ENCODE results near the gene MKI67.

DNA sequence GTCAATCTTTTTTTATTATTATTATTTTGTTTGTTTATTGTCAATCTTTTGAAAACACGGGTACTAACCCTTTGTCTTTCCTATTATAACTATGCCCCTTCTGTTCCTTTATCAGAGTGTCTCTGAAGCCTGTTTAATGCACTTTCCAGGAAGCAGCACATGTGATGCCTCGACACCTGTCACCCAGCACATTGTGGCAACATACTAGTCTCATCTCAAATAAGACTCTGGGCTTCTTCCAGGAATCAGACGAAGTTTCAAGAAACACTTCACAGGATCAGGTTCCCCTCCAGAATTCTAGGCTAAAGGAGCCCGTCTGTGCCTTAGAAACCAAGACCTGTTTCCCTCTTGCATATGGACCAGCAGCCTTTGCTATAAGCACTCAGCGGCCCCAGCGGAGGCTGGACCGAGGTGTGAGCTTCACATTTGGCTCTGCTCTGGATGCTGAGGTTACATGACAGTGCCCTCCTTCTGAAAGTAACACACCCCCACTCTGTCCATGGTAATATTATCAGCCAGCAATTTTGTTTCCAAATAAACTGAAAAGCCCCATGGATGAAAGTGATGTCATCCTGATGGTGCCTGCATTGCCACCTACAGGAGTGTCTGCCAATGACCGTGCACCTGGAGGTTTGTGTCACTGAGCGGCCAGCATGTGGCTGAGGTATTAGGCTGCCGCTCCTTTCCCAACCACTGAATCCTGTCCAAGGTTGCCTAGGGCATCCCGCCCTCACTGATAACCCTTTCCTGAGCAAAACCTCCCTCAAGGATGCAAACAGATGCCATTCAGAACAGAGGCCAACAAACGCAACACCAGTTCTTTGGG is 38.1 kb downstream of the MKI67 start:
- TF ChIP-seq, protein P1, sequence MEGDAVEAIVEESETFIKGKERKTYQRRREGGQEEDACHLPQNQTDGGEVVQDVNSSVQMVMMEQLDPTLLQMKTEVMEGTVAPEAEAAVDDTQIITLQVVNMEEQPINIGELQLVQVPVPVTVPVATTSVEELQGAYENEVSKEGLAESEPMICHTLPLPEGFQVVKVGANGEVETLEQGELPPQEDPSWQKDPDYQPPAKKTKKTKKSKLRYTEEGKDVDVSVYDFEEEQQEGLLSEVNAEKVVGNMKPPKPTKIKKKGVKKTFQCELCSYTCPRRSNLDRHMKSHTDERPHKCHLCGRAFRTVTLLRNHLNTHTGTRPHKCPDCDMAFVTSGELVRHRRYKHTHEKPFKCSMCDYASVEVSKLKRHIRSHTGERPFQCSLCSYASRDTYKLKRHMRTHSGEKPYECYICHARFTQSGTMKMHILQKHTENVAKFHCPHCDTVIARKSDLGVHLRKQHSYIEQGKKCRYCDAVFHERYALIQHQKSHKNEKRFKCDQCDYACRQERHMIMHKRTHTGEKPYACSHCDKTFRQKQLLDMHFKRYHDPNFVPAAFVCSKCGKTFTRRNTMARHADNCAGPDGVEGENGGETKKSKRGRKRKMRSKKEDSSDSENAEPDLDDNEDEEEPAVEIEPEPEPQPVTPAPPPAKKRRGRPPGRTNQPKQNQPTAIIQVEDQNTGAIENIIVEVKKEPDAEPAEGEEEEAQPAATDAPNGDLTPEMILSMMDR (IDR thresholded peaks at IDR 0.05): no peak; the same call in 1 of the 2 replicates
- TF ChIP-seq POLR2AphosphoS5 (IDR thresholded peaks at IDR 0.05; ENCODE audit: low read depth, low read length): no peak
- TF ChIP-seq, protein P2, sequence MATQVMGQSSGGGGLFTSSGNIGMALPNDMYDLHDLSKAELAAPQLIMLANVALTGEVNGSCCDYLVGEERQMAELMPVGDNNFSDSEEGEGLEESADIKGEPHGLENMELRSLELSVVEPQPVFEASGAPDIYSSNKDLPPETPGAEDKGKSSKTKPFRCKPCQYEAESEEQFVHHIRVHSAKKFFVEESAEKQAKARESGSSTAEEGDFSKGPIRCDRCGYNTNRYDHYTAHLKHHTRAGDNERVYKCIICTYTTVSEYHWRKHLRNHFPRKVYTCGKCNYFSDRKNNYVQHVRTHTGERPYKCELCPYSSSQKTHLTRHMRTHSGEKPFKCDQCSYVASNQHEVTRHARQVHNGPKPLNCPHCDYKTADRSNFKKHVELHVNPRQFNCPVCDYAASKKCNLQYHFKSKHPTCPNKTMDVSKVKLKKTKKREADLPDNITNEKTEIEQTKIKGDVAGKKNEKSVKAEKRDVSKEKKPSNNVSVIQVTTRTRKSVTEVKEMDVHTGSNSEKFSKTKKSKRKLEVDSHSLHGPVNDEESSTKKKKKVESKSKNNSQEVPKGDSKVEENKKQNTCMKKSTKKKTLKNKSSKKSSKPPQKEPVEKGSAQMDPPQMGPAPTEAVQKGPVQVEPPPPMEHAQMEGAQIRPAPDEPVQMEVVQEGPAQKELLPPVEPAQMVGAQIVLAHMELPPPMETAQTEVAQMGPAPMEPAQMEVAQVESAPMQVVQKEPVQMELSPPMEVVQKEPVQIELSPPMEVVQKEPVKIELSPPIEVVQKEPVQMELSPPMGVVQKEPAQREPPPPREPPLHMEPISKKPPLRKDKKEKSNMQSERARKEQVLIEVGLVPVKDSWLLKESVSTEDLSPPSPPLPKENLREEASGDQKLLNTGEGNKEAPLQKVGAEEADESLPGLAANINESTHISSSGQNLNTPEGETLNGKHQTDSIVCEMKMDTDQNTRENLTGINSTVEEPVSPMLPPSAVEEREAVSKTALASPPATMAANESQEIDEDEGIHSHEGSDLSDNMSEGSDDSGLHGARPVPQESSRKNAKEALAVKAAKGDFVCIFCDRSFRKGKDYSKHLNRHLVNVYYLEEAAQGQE (IDR thresholded peaks at IDR 0.05; ENCODE audit: insufficient read depth in 1 of 2, low read depth in 2 of 2, low read length in 1 of 2): no peak

Data from Panc1 (cell line).